B cell (primary cell): ENCODE results near the gene PRR35. TPM values are rescaled to one million over a fixed set of nuclear protein-coding genes. Genes with fewer than 3 reads are reported as not detected.

ENCODE experiments used
- ATAC-seq: fragments of 200-7000 bp; cut with Tn5 transposase; one replicate; pipeline ENCODE4 v1.10.0; 2021; ENCODE audit warnings: low read depth, mild to moderate bottlenecking, moderate number of reproducible peaks, moderate library complexity
- CTCF ChIA-PET: fragments of 350-600 bp; sonication (Branson Sonifier 250); formaldehyde crosslinking; loops from one replicate; lab custom pipeline; 2021; ENCODE audit warnings: antibody characterized with exemption, inconsistent platforms; lab: Charles Lee
- POLR2A ChIA-PET: fragments of 350-600 bp; sonication (Branson Sonifier 250); formaldehyde crosslinking; loops from one replicate; lab custom pipeline; 2021; ENCODE audit warnings: antibody characterized with exemption; lab: Charles Lee
- DNase-seq: peaks from one replicate; pipeline ENCODE4 v3.0.0; 2013
- H2AFZ ChIP-seq: 2 replicates; pipeline ENCODE4 v1.6.1; 2012; ENCODE audit warnings: mild to moderate bottlenecking, low read depth, low read length; ENCODE audit not compliant: insufficient read depth, poor library complexity, severe bottlenecking
- H3K27ac ChIP-seq, 2 donors: 1 replicate in 1 of 2; 2 replicates in 1 of 2; pipeline ENCODE4 v1.5.1; 2012 to 2013; ENCODE audit warnings: low read length in 2 of 2, mild to moderate bottlenecking in 2 of 2, moderate library complexity in 1 of 2
- H3K27me3 ChIP-seq, 4 experiments: fragments of 200-600 bp in 1 of 4; sonication (generic) in 1 of 4; replicated peaks in 1 of 4; 1 replicate in 2 of 4; 2 replicates in 2 of 4; pipeline versions ENCODE4 v1.6.1 to v1.7.0; 2013 to 2016; ENCODE audit warnings: low read length in 3 of 4, mild to moderate bottlenecking in 2 of 4, mixed read lengths in 1 of 4, moderate library complexity in 1 of 4; ENCODE audit not compliant: insufficient read depth in 4 of 4, control insufficient read depth in 3 of 4; ENCODE audit errors: control extremely low read depth in 1 of 4
- H3K36me3 ChIP-seq, 2 experiments: replicated peaks in 1 of 2; 1 replicate in 1 of 2; 2 replicates in 1 of 2; pipeline versions ENCODE4 v1.6.1 to v1.7.1; 2013; ENCODE audit warnings: low read length in 1 of 2; ENCODE audit not compliant: insufficient read depth in 2 of 2, control insufficient read depth in 1 of 2; ENCODE audit errors: control extremely low read depth in 1 of 2, extremely low read depth in 1 of 2
- H3K4me1 ChIP-seq, 2 donors: fragments of 200-600 bp in 1 of 2; sonication (generic) in 1 of 2; 1 replicate in 1 of 2; 2 replicates in 1 of 2; pipeline versions ENCODE4 v1.5.1 to v1.6.1; 2013 to 2017; ENCODE audit warnings: low read length in 2 of 2; ENCODE audit not compliant: control insufficient read depth in 2 of 2, insufficient read depth in 2 of 2
- H3K4me2 ChIP-seq: replicated peaks from 2 replicates; pipeline ENCODE3; 2012; ENCODE audit warnings: mild to moderate bottlenecking, low read depth, low read length; ENCODE audit not compliant: poor library complexity, severe bottlenecking
- H3K4me3 ChIP-seq, 5 experiments: fragments of 200-600 bp in 1 of 5; sonication (generic) in 1 of 5; 1 replicate in 3 of 5; 2 replicates in 2 of 5; pipeline versions ENCODE4 v1.5.1 to v1.7.0; 2011 to 2016; ENCODE audit warnings: low read length in 4 of 5, mild to moderate bottlenecking in 4 of 5, low read depth in 2 of 5, control low read depth in 1 of 5, moderate library complexity in 1 of 5; ENCODE audit not compliant: insufficient read depth in 1 of 5; ENCODE audit errors: control extremely low read depth in 1 of 5, extremely low read depth in 1 of 5
- H3K79me2 ChIP-seq: fragments of 200-600 bp; sonication (generic); one replicate; pipeline ENCODE4 v1.6.0; 2016; ENCODE audit warnings: low read length; ENCODE audit not compliant: control insufficient read depth, insufficient read depth
- H3K9ac ChIP-seq: fragments of 200-600 bp; sonication (generic); 2 replicates; pipeline ENCODE4 v1.6.1; 2017; ENCODE audit warnings: mild to moderate bottlenecking, low read length, moderate library complexity
- H3K9me3 ChIP-seq, 3 donors: one replicate each; pipeline versions ENCODE4 v1.6.1 to v1.7.1; 2013; ENCODE audit warnings: low read length in 2 of 3; ENCODE audit not compliant: control insufficient read depth in 2 of 3, insufficient read depth in 1 of 3; ENCODE audit errors: control extremely low read depth in 1 of 3
- H4K20me1 ChIP-seq: 2 replicates; pipeline ENCODE4 v1.6.0; 2012; ENCODE audit warnings: mild to moderate bottlenecking, low read length; ENCODE audit not compliant: insufficient read depth, control insufficient read depth, poor library complexity, severe bottlenecking
- H3K27ac Mint-ChIP-seq: one replicate; pipeline ENCODE4 v1.8.0; 2021; ENCODE audit warnings: mixed read lengths
- H3K27me3 Mint-ChIP-seq: one replicate; pipeline ENCODE4 v1.8.0; 2021; ENCODE audit warnings: mixed read lengths
- H3K4me1 Mint-ChIP-seq: one replicate; pipeline ENCODE4 v1.8.0; 2021; ENCODE audit warnings: mixed read lengths
- H3K4me3 Mint-ChIP-seq: one replicate; pipeline ENCODE4 v1.8.0; 2021; ENCODE audit warnings: mixed read lengths
- H3K9me3 Mint-ChIP-seq: one replicate; pipeline ENCODE4 v1.8.0; 2022; ENCODE audit warnings: mixed read lengths; ENCODE audit not compliant: insufficient read depth
- EZH2 ChIP-seq: IDR thresholded peaks from 2 replicates; pipeline ENCODE4 v1.6.1; 2012; ENCODE audit warnings: borderline replicate concordance, low read depth, mild to moderate bottlenecking, moderate library complexity, low read length; ENCODE audit not compliant: insufficient read depth, poor library complexity, severe bottlenecking
- WGBS: methylation state at CpG from one replicate; pipeline ENCODE4 v1.1.5; 2013; ENCODE audit warnings: missing lambda C conversion rate; ENCODE audit not compliant: insufficient coverage; 5-methylcytosine and 5-hydroxymethylcytosine counted together
- intact Hi-C: fragments of 100-400 bp; cut with micrococcal nuclease; formaldehyde crosslinking; loops from one replicate; pipeline ENCODE4 v1.10.0; 2022
- polyA plus RNA-seq: library from polyadenylated mRNA; depleted of rRNA; stranded (reverse); fragments of >200 nt; gene quantifications from 2 replicates; pipeline ENCODE4 v1.2.3, GENCODE V29; 2012
- total RNA-seq, 2 donors: library from RNA; stranded (reverse); fragments of 120-200 nt in 1 of 2; gene quantifications; 1 replicate in 1 of 2; 2 replicates in 1 of 2; pipeline versions ENCODE4 v1.2.3 to v1.2.4, GENCODE V29; 2013 to 2022
- TF ChIP-seq, protein P1 (sequence below): fragments of 200-600 bp; IDR thresholded peaks from one replicate; pipeline ENCODE4 v1.8.0; 2022; ENCODE audit warnings: antibody characterized with exemption, mild to moderate bottlenecking

The PRR35 gene
- total and polyA plus RNA-seq, 2 donors (not counting 1 experiment from before 2014, with no cell fraction given), result not detected

DNA sequence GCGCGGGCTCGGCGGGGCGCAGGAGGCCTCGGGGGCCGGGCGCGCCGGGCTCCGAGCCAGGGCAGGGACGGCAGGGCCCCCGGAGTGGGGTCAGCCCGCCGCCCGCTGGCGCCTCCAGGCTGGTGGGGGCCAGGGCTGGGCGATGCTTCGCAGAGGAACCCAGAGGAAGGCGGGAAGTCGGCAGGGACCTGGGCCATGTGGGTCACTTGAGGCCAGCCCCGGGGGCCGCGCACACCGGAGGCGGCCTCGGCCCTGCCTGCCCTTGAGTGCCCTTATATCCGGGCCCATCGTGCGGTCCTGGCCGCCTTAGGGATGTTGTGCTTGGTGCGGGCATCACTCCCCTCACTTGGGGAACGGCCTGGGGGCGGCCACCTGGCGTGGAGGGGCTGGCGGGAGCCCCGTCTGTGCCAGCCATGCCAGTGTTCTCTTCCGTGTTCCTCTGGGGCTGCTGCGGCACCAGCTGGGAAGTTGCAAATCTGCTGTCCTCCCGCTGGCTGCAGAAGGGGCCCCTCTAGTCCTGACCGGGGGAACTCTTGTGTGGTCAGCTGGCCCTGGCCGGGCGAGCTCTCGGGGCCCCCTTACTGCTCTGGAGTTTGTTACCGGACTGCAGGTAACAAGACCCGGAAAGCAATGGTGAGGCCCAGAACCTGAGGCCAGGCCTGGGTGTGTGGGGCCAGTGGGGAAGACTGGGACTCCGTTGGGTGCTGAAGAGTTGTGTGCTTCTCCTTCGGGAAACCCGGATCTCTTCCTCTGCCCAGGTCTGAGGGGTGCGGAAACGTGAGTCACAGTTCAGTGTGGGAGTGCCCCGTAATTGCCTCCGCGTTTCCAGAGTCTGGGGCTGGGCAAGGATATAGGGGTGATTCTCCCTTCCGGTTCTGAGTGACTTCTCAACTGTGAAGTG is 31.8 kb upstream of the PRR35 start:
- Histone ChIP-seq H3K27me3 (no peaks in the 10 kb centered on the region), H3K4me1 (peaks cover 25 to 47% of the 10 kb centered on the region in 2 donors), H4K20me1 (peaks cover 65% of the 10 kb centered on the region), H3K4me2 (peak overlapping the region; percentile 93), H3K9me3 (no peaks in the 10 kb centered on the region), H2AFZ (peak overlapping the region; percentile 68), H3K9ac (peak overlapping the region; percentile 65), H3K27ac (peak overlapping the region in 1 of 2 donors; percentile 41), H3K4me3 (peak overlapping the region; percentile 12 to 74 (median 60)), H3K36me3 (no peaks in the 10 kb centered on the region), H3K79me2 (peaks cover 63% of the 10 kb centered on the region)
- Mint-ChIP-seq H3K4me3 (peak overlapping the region; percentile 83), H3K4me1 (peaks cover 36% of the 10 kb centered on the region), H3K27me3 (no peaks in the 10 kb centered on the region), H3K9me3 (no peaks in the 10 kb centered on the region), H3K27ac (peak overlapping the region; percentile 83)
- POLR2A ChIA-PET, result interaction anchor here (0.7 to 1.3 kb wide), 5 partner anchors 38 to 956 kb away, joined by 3 to 8 read pairs (median 3); partner anchors contain the start of genes DECR2, NHLRC4 and PGAP6
- CTCF ChIA-PET, result no interaction called here
- TF ChIP-seq EZH2, result no peak
- TF ChIP-seq, protein P1, sequence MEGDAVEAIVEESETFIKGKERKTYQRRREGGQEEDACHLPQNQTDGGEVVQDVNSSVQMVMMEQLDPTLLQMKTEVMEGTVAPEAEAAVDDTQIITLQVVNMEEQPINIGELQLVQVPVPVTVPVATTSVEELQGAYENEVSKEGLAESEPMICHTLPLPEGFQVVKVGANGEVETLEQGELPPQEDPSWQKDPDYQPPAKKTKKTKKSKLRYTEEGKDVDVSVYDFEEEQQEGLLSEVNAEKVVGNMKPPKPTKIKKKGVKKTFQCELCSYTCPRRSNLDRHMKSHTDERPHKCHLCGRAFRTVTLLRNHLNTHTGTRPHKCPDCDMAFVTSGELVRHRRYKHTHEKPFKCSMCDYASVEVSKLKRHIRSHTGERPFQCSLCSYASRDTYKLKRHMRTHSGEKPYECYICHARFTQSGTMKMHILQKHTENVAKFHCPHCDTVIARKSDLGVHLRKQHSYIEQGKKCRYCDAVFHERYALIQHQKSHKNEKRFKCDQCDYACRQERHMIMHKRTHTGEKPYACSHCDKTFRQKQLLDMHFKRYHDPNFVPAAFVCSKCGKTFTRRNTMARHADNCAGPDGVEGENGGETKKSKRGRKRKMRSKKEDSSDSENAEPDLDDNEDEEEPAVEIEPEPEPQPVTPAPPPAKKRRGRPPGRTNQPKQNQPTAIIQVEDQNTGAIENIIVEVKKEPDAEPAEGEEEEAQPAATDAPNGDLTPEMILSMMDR, result no peak
- intact Hi-C loops, result loop anchor here (5.0 kb wide), 1 partner anchor 146 kb away; the partner anchor contains the start of gene PGAP6
- 2% methylated on average over 53 of the region's 55 CpGs for WGBS
- peak; percentile 62 for DNase-seq
- ATAC-seq, result no peak
